B cell (primary cell): ENCODE data around the gene ARGFX. TPM values are rescaled to one million over a fixed set of nuclear protein-coding genes. Genes with fewer than 3 reads are reported as not detected.

Source experiments
- ATAC-seq: fragments of 200-7000 bp; cut with Tn5 transposase; one replicate; pipeline ENCODE4 v1.10.0; 2021; ENCODE audit warnings: low read depth, mild to moderate bottlenecking, moderate number of reproducible peaks, moderate library complexity
- CTCF ChIA-PET: fragments of 350-600 bp; sonication (Branson Sonifier 250); formaldehyde crosslinking; loops from one replicate; lab custom pipeline; 2021; ENCODE audit warnings: antibody characterized with exemption, inconsistent platforms; lab: Charles Lee
- POLR2A ChIA-PET: fragments of 350-600 bp; sonication (Branson Sonifier 250); formaldehyde crosslinking; loops from one replicate; lab custom pipeline; 2021; ENCODE audit warnings: antibody characterized with exemption; lab: Charles Lee
- DNase-seq: peaks from one replicate; pipeline ENCODE4 v3.0.0; 2013
- H2AFZ ChIP-seq: 2 replicates; pipeline ENCODE4 v1.6.1; 2012; ENCODE audit warnings: mild to moderate bottlenecking, low read depth, low read length; ENCODE audit not compliant: insufficient read depth, poor library complexity, severe bottlenecking
- H3K27ac ChIP-seq, 2 donors: 1 replicate in 1 of 2; 2 replicates in 1 of 2; pipeline ENCODE4 v1.5.1; 2012 to 2013; ENCODE audit warnings: low read length in 2 of 2, mild to moderate bottlenecking in 2 of 2, moderate library complexity in 1 of 2
- H3K27me3 ChIP-seq, 4 experiments: fragments of 200-600 bp in 1 of 4; sonication (generic) in 1 of 4; replicated peaks in 1 of 4; 1 replicate in 2 of 4; 2 replicates in 2 of 4; pipeline versions ENCODE4 v1.6.1 to v1.7.0; 2013 to 2016; ENCODE audit warnings: low read length in 3 of 4, mild to moderate bottlenecking in 2 of 4, mixed read lengths in 1 of 4, moderate library complexity in 1 of 4; ENCODE audit not compliant: insufficient read depth in 4 of 4, control insufficient read depth in 3 of 4; ENCODE audit errors: control extremely low read depth in 1 of 4
- H3K36me3 ChIP-seq, 2 experiments: replicated peaks in 1 of 2; 1 replicate in 1 of 2; 2 replicates in 1 of 2; pipeline versions ENCODE4 v1.6.1 to v1.7.1; 2013; ENCODE audit warnings: low read length in 1 of 2; ENCODE audit not compliant: insufficient read depth in 2 of 2, control insufficient read depth in 1 of 2; ENCODE audit errors: control extremely low read depth in 1 of 2, extremely low read depth in 1 of 2
- H3K4me1 ChIP-seq, 2 donors: fragments of 200-600 bp in 1 of 2; sonication (generic) in 1 of 2; 1 replicate in 1 of 2; 2 replicates in 1 of 2; pipeline versions ENCODE4 v1.5.1 to v1.6.1; 2013 to 2017; ENCODE audit warnings: low read length in 2 of 2; ENCODE audit not compliant: control insufficient read depth in 2 of 2, insufficient read depth in 2 of 2
- H3K4me2 ChIP-seq: replicated peaks from 2 replicates; pipeline ENCODE3; 2012; ENCODE audit warnings: mild to moderate bottlenecking, low read depth, low read length; ENCODE audit not compliant: poor library complexity, severe bottlenecking
- H3K4me3 ChIP-seq, 5 experiments: fragments of 200-600 bp in 1 of 5; sonication (generic) in 1 of 5; 1 replicate in 3 of 5; 2 replicates in 2 of 5; pipeline versions ENCODE4 v1.5.1 to v1.7.0; 2011 to 2016; ENCODE audit warnings: low read length in 4 of 5, mild to moderate bottlenecking in 4 of 5, low read depth in 2 of 5, control low read depth in 1 of 5, moderate library complexity in 1 of 5; ENCODE audit not compliant: insufficient read depth in 1 of 5; ENCODE audit errors: control extremely low read depth in 1 of 5, extremely low read depth in 1 of 5
- H3K79me2 ChIP-seq: fragments of 200-600 bp; sonication (generic); one replicate; pipeline ENCODE4 v1.6.0; 2016; ENCODE audit warnings: low read length; ENCODE audit not compliant: control insufficient read depth, insufficient read depth
- H3K9ac ChIP-seq: fragments of 200-600 bp; sonication (generic); 2 replicates; pipeline ENCODE4 v1.6.1; 2017; ENCODE audit warnings: mild to moderate bottlenecking, low read length, moderate library complexity
- H3K9me3 ChIP-seq, 3 donors: one replicate each; pipeline versions ENCODE4 v1.6.1 to v1.7.1; 2013; ENCODE audit warnings: low read length in 2 of 3; ENCODE audit not compliant: control insufficient read depth in 2 of 3, insufficient read depth in 1 of 3; ENCODE audit errors: control extremely low read depth in 1 of 3
- H4K20me1 ChIP-seq: 2 replicates; pipeline ENCODE4 v1.6.0; 2012; ENCODE audit warnings: mild to moderate bottlenecking, low read length; ENCODE audit not compliant: insufficient read depth, control insufficient read depth, poor library complexity, severe bottlenecking
- H3K27ac Mint-ChIP-seq: one replicate; pipeline ENCODE4 v1.8.0; 2021; ENCODE audit warnings: mixed read lengths
- H3K27me3 Mint-ChIP-seq: one replicate; pipeline ENCODE4 v1.8.0; 2021; ENCODE audit warnings: mixed read lengths
- H3K4me1 Mint-ChIP-seq: one replicate; pipeline ENCODE4 v1.8.0; 2021; ENCODE audit warnings: mixed read lengths
- H3K4me3 Mint-ChIP-seq: one replicate; pipeline ENCODE4 v1.8.0; 2021; ENCODE audit warnings: mixed read lengths
- H3K9me3 Mint-ChIP-seq: one replicate; pipeline ENCODE4 v1.8.0; 2022; ENCODE audit warnings: mixed read lengths; ENCODE audit not compliant: insufficient read depth
- CTCF ChIP-seq: fragments of 200-600 bp; IDR thresholded peaks from one replicate; pipeline ENCODE4 v1.8.0; 2022; ENCODE audit warnings: antibody characterized with exemption, mild to moderate bottlenecking
- EZH2 ChIP-seq: IDR thresholded peaks from 2 replicates; pipeline ENCODE4 v1.6.1; 2012; ENCODE audit warnings: borderline replicate concordance, low read depth, mild to moderate bottlenecking, moderate library complexity, low read length; ENCODE audit not compliant: insufficient read depth, poor library complexity, severe bottlenecking
- WGBS: methylation state at CpG from one replicate; pipeline ENCODE4 v1.1.5; 2013; ENCODE audit warnings: missing lambda C conversion rate; ENCODE audit not compliant: insufficient coverage; 5-methylcytosine and 5-hydroxymethylcytosine counted together
- intact Hi-C: fragments of 100-400 bp; cut with micrococcal nuclease; formaldehyde crosslinking; loops from one replicate; pipeline ENCODE4 v1.10.0; 2022
- polyA plus RNA-seq: library from polyadenylated mRNA; depleted of rRNA; stranded (reverse); fragments of >200 nt; gene quantifications from 2 replicates; pipeline ENCODE4 v1.2.3, GENCODE V29; 2012
- total RNA-seq, 2 donors: library from RNA; stranded (reverse); fragments of 120-200 nt in 1 of 2; gene quantifications; 1 replicate in 1 of 2; 2 replicates in 1 of 2; pipeline versions ENCODE4 v1.2.3 to v1.2.4, GENCODE V29; 2013 to 2022

Gene ARGFX
- total and polyA plus RNA-seq, 2 donors (not counting 1 experiment from before 2014, with no cell fraction given) = not detected

DNA sequence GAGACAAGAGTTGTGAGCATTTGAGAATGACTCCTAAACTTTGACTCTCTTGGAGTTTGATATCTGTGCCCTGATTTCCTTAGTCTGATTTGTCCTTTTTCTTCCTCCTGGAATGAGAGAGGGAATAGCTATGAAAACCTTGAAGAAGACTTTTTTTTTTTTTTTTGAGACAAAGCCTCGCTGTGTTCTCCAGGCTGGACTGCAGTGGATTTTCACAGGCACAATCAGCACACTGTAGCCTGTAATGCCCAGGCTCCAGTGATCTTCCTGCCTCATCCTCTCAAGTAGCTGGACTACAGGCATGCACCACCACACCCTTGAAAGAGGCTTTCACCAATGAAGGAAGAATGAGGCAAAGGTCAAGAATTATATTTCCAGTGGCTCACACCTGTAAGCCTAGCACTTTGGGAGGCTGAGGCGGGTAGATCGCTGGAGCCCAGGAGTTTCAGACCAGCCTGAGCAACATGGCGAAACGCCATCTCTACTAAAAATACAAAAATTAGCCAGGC is 10.3 kb upstream of the ARGFX start:
- Histone ChIP-seq H3K27me3 (no peaks in the 10 kb centered on the region), H3K36me3 (no peaks in the 10 kb centered on the region), H4K20me1 (no peaks in the 10 kb centered on the region), H3K79me2 (no peaks in the 10 kb centered on the region), H3K9me3 (no peaks in the 10 kb centered on the region), H3K4me3 (no peak overlapping the region), H2AFZ (no peak overlapping the region), H3K9ac (no peak overlapping the region), H3K27ac (no peak overlapping the region), H3K4me2 (no peak overlapping the region), H3K4me1 (no peaks in the 10 kb centered on the region)
- Mint-ChIP-seq H3K27ac (no peak overlapping the region), H3K27me3 (peaks cover 15% of the 10 kb centered on the region), H3K4me1 (no peaks in the 10 kb centered on the region), H3K4me3 (no peak overlapping the region), H3K9me3 (no peaks in the 10 kb centered on the region)
- CTCF ChIA-PET = interaction anchor here (0.5 kb wide), 1 partner anchor 326 kb away, joined by 3 read pairs; no protein-coding TSS in a partner anchor
- ATAC-seq (no peak), DNase-seq (no peak)
- POLR2A ChIA-PET = no interaction called here
- no CpG with 5 or more reads among the region's 5 CpGs for WGBS
- TF ChIP-seq EZH2 (no peak), CTCF (no peak)
- intact Hi-C loops = no loop called here

GRCh38 chr3:121562148-121562547 is 5.6 kb upstream of the ARGFX start:
- Histone ChIP-seq H2AFZ (no peak overlapping the region), H3K27ac (no peak overlapping the region), H3K79me2 (no peaks in the 10 kb centered on the region), H3K27me3 (no peaks in the 10 kb centered on the region), H4K20me1 (no peaks in the 10 kb centered on the region), H3K9me3 (no peaks in the 10 kb centered on the region), H3K4me3 (no peak overlapping the region), H3K36me3 (no peaks in the 10 kb centered on the region), H3K9ac (no peak overlapping the region), H3K4me1 (no peaks in the 10 kb centered on the region), H3K4me2 (no peak overlapping the region)
- Mint-ChIP-seq H3K27ac (no peak overlapping the region), H3K4me3 (no peak overlapping the region), H3K9me3 (no peaks in the 10 kb centered on the region), H3K27me3 (peaks cover 14% of the 10 kb centered on the region), H3K4me1 (no peaks in the 10 kb centered on the region)
- intact Hi-C loops = no loop called here
- CTCF ChIA-PET = no interaction called here
- ATAC-seq = no peak
- DNase-seq = no peak
- TF ChIP-seq CTCF = no peak
- POLR2A ChIA-PET = no interaction called here
